D721Med (cell line): Measurements from ENCODE around the gene FGD5.

Source experiments
- DNase-seq: peaks from one replicate; pipeline ENCODE4 v3.0.0; 2011; ENCODE audit warnings: low spot score; ENCODE audit not compliant: insufficient read length
- FAIRE-seq: peaks from 2 replicates; lab custom pipeline; 2011; peaks lifted over from hg19 to GRCh38; lab: Jason Lieb, UNC
- CTCF ChIP-seq: IDR thresholded peaks from 2 replicates; pipeline ENCODE4 v1.5.1; 2012; ENCODE audit warnings: mild to moderate bottlenecking, control low read depth; ENCODE audit not compliant: insufficient read depth; ENCODE audit errors: missing control alignments

FGD5 gene

GRCh38 chr3:14915636-14916222 is 97.0 kb downstream of the FGD5 start:
- no peak for DNase-seq

GRCh38 chr3:14918356-14918860 is 99.6 kb downstream of the FGD5 start:
- no peak for DNase-seq
- no peak for FAIRE-seq
- no peak for TF ChIP-seq CTCF

More at GRCh38 chr3:14915636-14916222, 97.0 kb downstream of the FGD5 start:
- TF ChIP-seq CTCF: peak; percentile 34
- FAIRE-seq: no peak

GRCh38 chr3:14920536-14920935 is 101.8 kb downstream of the FGD5 start:
- FAIRE-seq (no peak), DNase-seq (no peak)
- TF ChIP-seq CTCF: no peak

GRCh38 chr3:14921034-14921616 is 102.4 kb downstream of the FGD5 start:
- DNase-seq: peak; percentile 76
- FAIRE-seq: no peak
- TF ChIP-seq CTCF: peak; percentile 97

- no peak for TF ChIP-seq CTCF
- FAIRE-seq (no peak), DNase-seq (no peak)
These were observed 103.3 kb downstream of the FGD5 start for GRCh38 chr3:14921811-14922705.

GRCh38 chr3:14922863-14923262 is 104.1 kb downstream of the FGD5 start:
- no peak for TF ChIP-seq CTCF
- FAIRE-seq: no peak
- no peak for DNase-seq
